Measurements from ENCODE around the gene RPS2. TPM values are rescaled to one million over a fixed set of nuclear protein-coding genes. Genes with fewer than 3 reads are reported as not detected.

RPS2 gene
- total and polyA plus RNA-seq, 2 donors (not counting 1 experiment from before 2014, with no cell fraction given), result 1,683 to 2,596 TPM

DNA sequence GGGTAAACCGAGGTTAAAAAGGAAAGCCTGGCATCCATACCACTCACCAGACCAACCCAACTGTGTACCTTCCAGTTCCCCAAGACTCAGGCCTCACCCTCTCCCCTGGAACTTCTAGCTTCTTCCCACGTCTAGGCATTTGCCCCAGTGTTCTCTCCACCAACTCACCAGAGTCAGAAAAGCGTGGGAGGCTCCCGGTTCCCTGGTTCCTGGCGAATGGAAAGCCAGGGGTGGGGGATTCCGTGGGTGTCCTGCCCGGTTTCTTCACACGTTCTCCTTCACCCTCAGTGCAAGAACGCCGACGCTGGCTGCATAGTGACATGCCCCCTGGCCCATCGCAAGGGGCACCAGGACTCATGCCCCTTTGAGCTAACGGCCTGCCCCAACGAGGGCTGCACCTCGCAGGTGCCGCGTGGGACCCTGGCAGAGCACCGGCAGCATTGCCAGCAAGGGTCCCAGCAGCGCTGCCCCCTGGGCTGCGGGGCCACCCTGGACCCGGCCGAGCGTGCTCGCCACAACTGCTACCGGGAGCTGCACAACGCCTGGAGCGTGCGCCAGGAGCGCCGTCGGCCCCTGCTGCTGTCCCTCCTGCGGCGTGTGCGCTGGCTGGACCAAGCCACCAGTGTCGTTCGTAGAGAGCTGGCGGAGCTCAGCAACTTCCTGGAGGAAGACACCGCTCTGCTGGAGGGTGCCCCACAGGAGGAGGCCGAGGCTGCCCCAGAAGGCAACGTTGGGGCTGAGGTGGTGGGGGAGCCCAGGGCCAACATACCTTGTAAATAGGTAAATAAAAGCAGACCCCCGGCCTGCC lies 3.7 kb upstream of the RPS2 start:
- Histone ChIP-seq H3K27me3 (ENCODE audit: control insufficient read depth, insufficient read depth, low read length) (no peaks in the 10 kb centered on the region), H3K36me3 (ENCODE audit: control insufficient read depth, insufficient read depth, low read length) (peaks cover 4% of the 10 kb centered on the region), H3K27ac (ENCODE audit: insufficient read depth, low read length) (no peak overlapping the region), H3K9me3 (ENCODE audit: control insufficient read depth, insufficient read depth, low read depth, low read length) (no peaks in the 10 kb centered on the region), H2AFZ (ENCODE audit: low read length) (no peak overlapping the region), H3K79me2 (ENCODE audit: control insufficient read depth, insufficient read depth, low read length) (peaks cover 37% of the 10 kb centered on the region), H3K9ac (ENCODE audit: insufficient read depth, low read length) (no peak overlapping the region), H3K4me2 (ENCODE audit: extremely low read depth, insufficient read depth, low read length) (no peak overlapping the region), H3K4me3 (replicated peaks in 1 of 4; ENCODE audit: control extremely low read depth in 1 of 4, insufficient read depth in 1 of 4, low read depth in 3 of 4, low read length in 4 of 4) (no peak overlapping the region), H4K20me1 (ENCODE audit: control insufficient read depth, extremely low read depth, insufficient read depth, low read length) (no peaks in the 10 kb centered on the region), H3K4me1 (ENCODE audit: control insufficient read depth, extremely low read depth, insufficient read depth, low read length) (peaks cover 3% of the 10 kb centered on the region)
- no peak for DNase-seq (ENCODE audit: low read depth in 2 of 2)
- TF ChIP-seq EZH2 (IDR thresholded peaks at IDR 0.05; ENCODE audit: low read length, missing control alignments), result no peak
- TF ChIP-seq, protein P1, sequence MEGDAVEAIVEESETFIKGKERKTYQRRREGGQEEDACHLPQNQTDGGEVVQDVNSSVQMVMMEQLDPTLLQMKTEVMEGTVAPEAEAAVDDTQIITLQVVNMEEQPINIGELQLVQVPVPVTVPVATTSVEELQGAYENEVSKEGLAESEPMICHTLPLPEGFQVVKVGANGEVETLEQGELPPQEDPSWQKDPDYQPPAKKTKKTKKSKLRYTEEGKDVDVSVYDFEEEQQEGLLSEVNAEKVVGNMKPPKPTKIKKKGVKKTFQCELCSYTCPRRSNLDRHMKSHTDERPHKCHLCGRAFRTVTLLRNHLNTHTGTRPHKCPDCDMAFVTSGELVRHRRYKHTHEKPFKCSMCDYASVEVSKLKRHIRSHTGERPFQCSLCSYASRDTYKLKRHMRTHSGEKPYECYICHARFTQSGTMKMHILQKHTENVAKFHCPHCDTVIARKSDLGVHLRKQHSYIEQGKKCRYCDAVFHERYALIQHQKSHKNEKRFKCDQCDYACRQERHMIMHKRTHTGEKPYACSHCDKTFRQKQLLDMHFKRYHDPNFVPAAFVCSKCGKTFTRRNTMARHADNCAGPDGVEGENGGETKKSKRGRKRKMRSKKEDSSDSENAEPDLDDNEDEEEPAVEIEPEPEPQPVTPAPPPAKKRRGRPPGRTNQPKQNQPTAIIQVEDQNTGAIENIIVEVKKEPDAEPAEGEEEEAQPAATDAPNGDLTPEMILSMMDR (conservative IDR thresholded peaks at IDR 0.05 in 1 of 2, IDR thresholded peaks at IDR 0.05 in 1 of 2; ENCODE audit: low read depth in 1 of 2, low read length in 2 of 2), result no peak

DNA sequence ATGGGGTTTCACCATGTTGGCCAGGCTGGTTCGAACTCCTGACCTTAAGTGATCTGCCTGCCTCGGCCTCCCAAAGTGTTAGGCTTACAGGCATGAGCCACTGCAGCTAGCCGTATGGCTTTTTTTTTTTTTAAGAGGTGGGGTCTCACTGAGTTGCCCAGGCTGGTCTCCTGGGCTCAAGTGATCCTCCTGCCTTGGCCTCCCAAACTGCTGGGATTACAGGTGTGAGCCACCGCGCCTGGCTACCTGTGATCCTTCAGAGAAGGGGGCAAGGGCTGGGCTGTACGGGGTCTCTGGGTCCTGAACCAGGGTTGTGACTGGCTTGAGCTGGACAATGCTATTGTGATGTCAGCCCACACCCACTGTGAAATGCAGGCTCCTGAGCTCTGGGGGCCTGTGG lies 1.8 kb upstream of the RPS2 start, which contains the start of gene RNF151:
Gene RNF151 (plus strand): TSS at position 397 of the 400 bp plus-strand sequence. CDS start 26 bp downstream, outside the sequence.
- Histone ChIP-seq H3K4me3 (replicated peaks in 1 of 4; ENCODE audit: control extremely low read depth in 1 of 4, insufficient read depth in 1 of 4, low read depth in 3 of 4, low read length in 4 of 4) (peak within 1 kb of the TSS; percentile 79 to 99 (median 88)), H2AFZ (ENCODE audit: low read length) (no peak within 1 kb of the TSS), H3K27me3 (ENCODE audit: control insufficient read depth, insufficient read depth, low read length) (no peaks in the 10 kb centered on the region), H3K9me3 (ENCODE audit: control insufficient read depth, insufficient read depth, low read depth, low read length) (no peaks in the 10 kb centered on the region), H3K79me2 (ENCODE audit: control insufficient read depth, insufficient read depth, low read length) (peaks cover 37% of the 10 kb centered on the region), H3K36me3 (ENCODE audit: control insufficient read depth, insufficient read depth, low read length) (peaks cover 18% of the 10 kb centered on the region), H3K4me1 (ENCODE audit: control insufficient read depth, extremely low read depth, insufficient read depth, low read length) (peaks cover 3% of the 10 kb centered on the region), H4K20me1 (ENCODE audit: control insufficient read depth, extremely low read depth, insufficient read depth, low read length) (no peaks in the 10 kb centered on the region), H3K9ac (ENCODE audit: insufficient read depth, low read length) (peak within 1 kb of the TSS; percentile 98), H3K4me2 (ENCODE audit: extremely low read depth, insufficient read depth, low read length) (peak within 1 kb of the TSS; percentile 100), H3K27ac (ENCODE audit: insufficient read depth, low read length) (peak within 1 kb of the TSS; percentile 96)
- no peak for TF ChIP-seq EZH2 (IDR thresholded peaks at IDR 0.05; ENCODE audit: low read length, missing control alignments)
- TF ChIP-seq, protein P1 (conservative IDR thresholded peaks at IDR 0.05 in 1 of 2, IDR thresholded peaks at IDR 0.05 in 1 of 2; ENCODE audit: low read depth in 1 of 2, low read length in 2 of 2), result no peak
- DNase-seq (ENCODE audit: low read depth in 2 of 2), result no peak

DNA sequence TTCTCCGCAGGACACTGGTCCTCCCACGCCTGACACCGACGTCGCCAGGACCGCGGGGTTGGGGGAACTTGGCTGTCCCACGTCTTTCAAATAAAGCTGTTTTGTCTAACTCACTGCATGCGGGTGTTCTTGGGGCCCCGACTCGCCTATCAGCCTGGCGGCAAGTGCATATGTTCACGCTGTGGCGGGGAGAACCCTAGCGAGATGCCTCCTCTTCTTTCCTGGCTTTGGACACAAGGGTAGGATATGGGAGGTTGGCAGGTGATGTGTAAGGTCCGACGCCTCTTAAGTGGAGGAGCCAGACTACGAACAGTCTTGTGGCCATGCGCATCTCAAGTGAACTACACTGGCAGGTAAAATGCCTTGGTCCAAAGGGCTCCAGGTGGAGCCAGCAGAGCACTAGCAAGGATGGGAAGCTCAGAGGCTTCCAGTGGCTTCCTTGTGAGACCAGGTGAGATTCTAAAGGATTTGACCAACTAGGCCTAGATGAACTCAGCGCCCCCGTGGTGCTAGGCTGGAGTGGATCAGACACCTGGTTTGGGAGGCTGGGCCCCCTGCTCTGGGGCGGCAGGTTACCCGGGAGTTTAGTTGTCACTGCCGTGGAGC lies 873 bp upstream of the RPS2 start:
- Histone ChIP-seq H3K9me3 (ENCODE audit: control insufficient read depth, insufficient read depth, low read depth, low read length) (no peaks in the 10 kb centered on the region), H3K9ac (ENCODE audit: insufficient read depth, low read length) (peak overlapping the region; percentile 98), H2AFZ (ENCODE audit: low read length) (no peak overlapping the region), H3K27me3 (ENCODE audit: control insufficient read depth, insufficient read depth, low read length) (no peaks in the 10 kb centered on the region), H4K20me1 (ENCODE audit: control insufficient read depth, extremely low read depth, insufficient read depth, low read length) (no peaks in the 10 kb centered on the region), H3K79me2 (ENCODE audit: control insufficient read depth, insufficient read depth, low read length) (peaks cover 42% of the 10 kb centered on the region), H3K4me2 (ENCODE audit: extremely low read depth, insufficient read depth, low read length) (peak overlapping the region; percentile 100), H3K4me3 (replicated peaks in 1 of 4; ENCODE audit: control extremely low read depth in 1 of 4, insufficient read depth in 1 of 4, low read depth in 3 of 4, low read length in 4 of 4) (peak overlapping the region; percentile 79 to 99 (median 88)), H3K36me3 (ENCODE audit: control insufficient read depth, insufficient read depth, low read length) (peaks cover 24% of the 10 kb centered on the region), H3K27ac (ENCODE audit: insufficient read depth, low read length) (peak overlapping the region; percentile 96), H3K4me1 (ENCODE audit: control insufficient read depth, extremely low read depth, insufficient read depth, low read length) (peaks cover 7% of the 10 kb centered on the region)
- no peak for DNase-seq (ENCODE audit: low read depth in 2 of 2)
- TF ChIP-seq EZH2 (IDR thresholded peaks at IDR 0.05; ENCODE audit: low read length, missing control alignments), result no peak
- TF ChIP-seq, protein P1 (conservative IDR thresholded peaks at IDR 0.05 in 1 of 2, IDR thresholded peaks at IDR 0.05 in 1 of 2; ENCODE audit: low read depth in 1 of 2, low read length in 2 of 2), result no peak

Measured in fibroblast of lung (primary cell).